Stomach (tissue), 4 donors: Measurements from ENCODE around the gene OR5AP2.

Source experiments
- EP300 ChIP-seq: sonication (generic); formaldehyde crosslinking; IDR thresholded peaks from one replicate; pipeline ENCODE4 v1.6.1; 2017; ENCODE audit warnings: antibody characterized with exemption
- TF ChIP-seq, protein P1 (sequence below), 7 experiments: fragments of 450-650 bp in 4 of 7; fragments of 200-600 bp in 3 of 7; sonication (generic) in 3 of 7; IDR thresholded peaks; one replicate each; pipeline ENCODE4 v1.5.1; 2016 to 2019; ENCODE audit warnings: antibody characterized with exemption in 7 of 7, control low read depth in 2 of 7, mild to moderate bottlenecking in 1 of 7

- TF ChIP-seq, protein P1, sequence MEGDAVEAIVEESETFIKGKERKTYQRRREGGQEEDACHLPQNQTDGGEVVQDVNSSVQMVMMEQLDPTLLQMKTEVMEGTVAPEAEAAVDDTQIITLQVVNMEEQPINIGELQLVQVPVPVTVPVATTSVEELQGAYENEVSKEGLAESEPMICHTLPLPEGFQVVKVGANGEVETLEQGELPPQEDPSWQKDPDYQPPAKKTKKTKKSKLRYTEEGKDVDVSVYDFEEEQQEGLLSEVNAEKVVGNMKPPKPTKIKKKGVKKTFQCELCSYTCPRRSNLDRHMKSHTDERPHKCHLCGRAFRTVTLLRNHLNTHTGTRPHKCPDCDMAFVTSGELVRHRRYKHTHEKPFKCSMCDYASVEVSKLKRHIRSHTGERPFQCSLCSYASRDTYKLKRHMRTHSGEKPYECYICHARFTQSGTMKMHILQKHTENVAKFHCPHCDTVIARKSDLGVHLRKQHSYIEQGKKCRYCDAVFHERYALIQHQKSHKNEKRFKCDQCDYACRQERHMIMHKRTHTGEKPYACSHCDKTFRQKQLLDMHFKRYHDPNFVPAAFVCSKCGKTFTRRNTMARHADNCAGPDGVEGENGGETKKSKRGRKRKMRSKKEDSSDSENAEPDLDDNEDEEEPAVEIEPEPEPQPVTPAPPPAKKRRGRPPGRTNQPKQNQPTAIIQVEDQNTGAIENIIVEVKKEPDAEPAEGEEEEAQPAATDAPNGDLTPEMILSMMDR (IDR thresholded peaks at IDR 0.05) = no peak
- no peak for TF ChIP-seq EP300
Observed at GRCh38 chr11:56642339-56642738, at the start of gene OR5AP2.
